Stomach (tissue), 4 donors: ENCODE data around the gene DHCR7.

Experiments used
- CTCF ChIP-seq, 7 experiments: fragments of 450-650 bp in 4 of 7; fragments of 200-600 bp in 3 of 7; sonication (generic) in 3 of 7; IDR thresholded peaks; one replicate each; pipeline ENCODE4 v1.5.1; 2016 to 2019; ENCODE audit warnings: antibody characterized with exemption in 7 of 7, control low read depth in 2 of 7, mild to moderate bottlenecking in 1 of 7
- EP300 ChIP-seq: sonication (generic); formaldehyde crosslinking; IDR thresholded peaks from one replicate; pipeline ENCODE4 v1.6.1; 2017; ENCODE audit warnings: antibody characterized with exemption

- TF ChIP-seq CTCF (IDR thresholded peaks at IDR 0.05) (no peak), EP300 (no peak)
These were observed 11.0 kb upstream of the DHCR7 start for GRCh38 chr11:71459076-71459766.
